ENCODE results near the gene SBK1. TPM values are rescaled to one million over a fixed set of nuclear protein-coding genes. Genes with fewer than 3 reads are reported as not detected.

Gene SBK1
- total RNA-seq: 0.15 and 0.32 TPM in 2 replicates

GRCh38 chr16:28291651-28292626 lies at the start of gene SBK1:
Gene SBK1 (plus strand): TSS chr16:28292525. CDS start chr16:28317392, 24,867 bp downstream.

GRCh38 chr16:28363408-28363807 lies 71.1 kb downstream of the SBK1 start, which contains the start of gene NPIPB6:
Gene NPIPB6 (minus strand): TSS chr16:28363508. CDS start chr16:28362822, 686 bp downstream.

Other genes starting within 250 kb of the SBK1 start
- gene GSG1L, start 228.8 kb upstream of the SBK1 start, total RNA-seq: not detected in 2 replicates
- 59.7 and 62.4 TPM in 2 replicates for gene XPO6, start 80.6 kb upstream of the SBK1 start, total RNA-seq
- gene NPIPB6, start 71.0 kb downstream of the SBK1 start, total RNA-seq: not detected in 2 replicates
- 90.1 and 209 TPM in 2 replicates for gene EIF3CL, start 111.3 kb downstream of the SBK1 start, total RNA-seq
- 0.15 TPM in 1 of 2 replicates, not detected in the other for gene NPIPB7, start 179.8 kb downstream of the SBK1 start, total RNA-seq
- gene CLN3, start 199.5 kb downstream of the SBK1 start, total RNA-seq: 10.4 and 14.9 TPM in 2 replicates
- gene APOBR, start 202.1 kb downstream of the SBK1 start, total RNA-seq: not detected in 2 replicates
- gene IL27, start 214.3 kb downstream of the SBK1 start, total RNA-seq: not detected in 2 replicates
- under 0.01 and 1.1 TPM in 2 replicates for gene NUPR1, start 246.4 kb downstream of the SBK1 start, total RNA-seq

All from epithelial cell of umbilical artery (primary cell).